Aorta (tissue), 5 donors: ENCODE measurements around the gene ARHGAP22. TPM values are rescaled to one million over a fixed set of nuclear protein-coding genes. Genes with fewer than 3 reads are reported as not detected.

Source experiments
- ATAC-seq: fragments of 200-7000 bp; cut with Tn5 transposase; one replicate; pipeline ENCODE4 v1.9.1; 2022; ENCODE audit warnings: moderate library complexity; ENCODE audit not compliant: low FRiP score
- DNase-seq, 2 donors: peaks; one replicate each; pipeline ENCODE4 v3.0.0-alpha.2; 2020
- H3K27ac ChIP-seq, 2 donors: one replicate each; pipeline ENCODE4 v1.5.1; 2013; ENCODE audit warnings: low read length in 2 of 2, mild to moderate bottlenecking in 2 of 2, moderate library complexity in 2 of 2, control low read depth in 1 of 2, inconsistent platforms in 1 of 2, low read depth in 1 of 2
- H3K27me3 ChIP-seq, 2 donors: one replicate each; pipeline ENCODE4 v1.6.1; 2013; ENCODE audit warnings: control low read depth in 1 of 2, low read length in 1 of 2, mild to moderate bottlenecking in 1 of 2, moderate library complexity in 1 of 2; ENCODE audit not compliant: insufficient read depth in 2 of 2, control insufficient read depth in 1 of 2
- H3K36me3 ChIP-seq, 2 donors: one replicate each; pipeline ENCODE4 v1.6.1; 2013; ENCODE audit warnings: control low read depth in 1 of 2, low read length in 1 of 2, mild to moderate bottlenecking in 1 of 2; ENCODE audit not compliant: insufficient read depth in 2 of 2, control insufficient read depth in 1 of 2
- H3K4me1 ChIP-seq, 2 donors: one replicate each; pipeline ENCODE4 v1.6.1; 2013; ENCODE audit warnings: low read length in 2 of 2, control low read depth in 1 of 2, mild to moderate bottlenecking in 1 of 2, moderate library complexity in 1 of 2; ENCODE audit not compliant: insufficient read depth in 2 of 2, control insufficient read depth in 1 of 2
- H3K4me3 ChIP-seq, 2 donors: one replicate each; pipeline ENCODE4 v1.5.1; 2013; ENCODE audit warnings: low read length in 2 of 2, control low read depth in 1 of 2, mild to moderate bottlenecking in 1 of 2
- H3K9me3 ChIP-seq: one replicate; pipeline ENCODE4 v1.6.1; 2013; ENCODE audit warnings: mild to moderate bottlenecking, low read length; ENCODE audit not compliant: control insufficient read depth
- WGBS, 2 donors: extraction: QIAGEN DNeasy Blood & Tissue Kit; methylation state at CpG; one replicate each; pipeline ENCODE4 v1.1.7; 2013; 5-methylcytosine and 5-hydroxymethylcytosine counted together
- intact Hi-C, 2 donors: fragments of 100-400 bp; cut with DNase I; formaldehyde crosslinking; loops; one replicate each; pipeline versions ENCODE4 v1.14.2 to v1.15.0; 2022
- polyA plus RNA-seq, 2 donors: library from polyadenylated mRNA; stranded (reverse); fragments of 200-250 nt; gene quantifications; one replicate each; pipeline ENCODE4 v1.2.3, GENCODE V29; 2013
- total RNA-seq, 2 donors: library from RNA; stranded (reverse); fragmentation: NEBNext Ultra II Directional; extraction: Animal tissue kit (Norgen Biotek cat#: 25700); gene quantifications; one replicate each; pipeline ENCODE4 v1.2.1, GENCODE V29; 2021
- donor health status: healthy with polysubstance abuse.
- donor health status: Bipolar disorder and iron deficiency.
- donor health status: DM: no; HTN: no; CAD: no.
- donor health status: DM: no; HTN: no; CAD: no.
- donor health status: DM: yes; HTN: yes; CAD: no.

Gene ARHGAP22
- total and polyA plus RNA-seq, 4 donors = 6.1 to 29.1 (median 17.1) TPM

GRCh38 chr10:48459270-48460150 lies 145.4 kb downstream of the ARHGAP22 start:
- Histone ChIP-seq H3K9me3 (no peaks in the 10 kb centered on the region), H3K27ac (no peak overlapping the region), H3K4me3 (no peak overlapping the region), H3K4me1 (no peaks in the 10 kb centered on the region), H3K27me3 (no peaks in the 10 kb centered on the region), H3K36me3 (no peaks in the 10 kb centered on the region)
- intact Hi-C loops = no loop called here
- DNase-seq (peak; percentile 33 to 73), ATAC-seq (no peak)
- WGBS, 2 donors = 91 to 93% methylated on average over 22 to 23 of the region's 23 CpGs

- H3K27me3 ChIP-seq = no peaks in the 10 kb centered on the region
- DNase-seq (peak in 1 of 2 donors; percentile 43), ATAC-seq (no peak)
- no peak overlapping the region for H3K27ac ChIP-seq
- H3K9me3 ChIP-seq = no peaks in the 10 kb centered on the region
- H3K4me1 ChIP-seq = no peaks in the 10 kb centered on the region
- H3K36me3 ChIP-seq = no peaks in the 10 kb centered on the region
- WGBS, 2 donors = 73 to 77% methylated on average over 6 of the region's 6 CpGs
- intact Hi-C loops = no loop called here
- H3K4me3 ChIP-seq = no peak overlapping the region
These were observed 146.2 kb downstream of the ARHGAP22 start for GRCh38 chr10:48458662-48459048.

- no peaks in the 10 kb centered on the region for H3K27me3 ChIP-seq
- H3K27ac ChIP-seq = no peak overlapping the region
- DNase-seq (peak; percentile 20 to 60), ATAC-seq (no peak)
- H3K36me3 ChIP-seq = no peaks in the 10 kb centered on the region
- no peak overlapping the region for H3K4me3 ChIP-seq
- 77 to 80% methylated on average over 5 of the region's 5 CpGs for WGBS, 2 donors
- no peaks in the 10 kb centered on the region for H3K9me3 ChIP-seq
- intact Hi-C loops = no loop called here
- no peaks in the 10 kb centered on the region for H3K4me1 ChIP-seq
These were observed 146.8 kb downstream of the ARHGAP22 start for GRCh38 chr10:48457949-48458661.

- WGBS, 2 donors = 84 to 85% methylated on average over 24 of the region's 24 CpGs
- Histone ChIP-seq H3K27ac (no peak overlapping the region), H3K4me1 (no peaks in the 10 kb centered on the region), H3K27me3 (no peaks in the 10 kb centered on the region), H3K4me3 (no peak overlapping the region), H3K36me3 (no peaks in the 10 kb centered on the region), H3K9me3 (no peaks in the 10 kb centered on the region)
- ATAC-seq (no peak), DNase-seq (peak; percentile 40 to 66)
- intact Hi-C loops = no loop called here
These were observed 147.8 kb downstream of the ARHGAP22 start for GRCh38 chr10:48456808-48457761.

- DNase-seq (peak; percentile 77 to 87), ATAC-seq (no peak)
- Histone ChIP-seq H3K4me1 (no peaks in the 10 kb centered on the region), H3K27me3 (no peaks in the 10 kb centered on the region), H3K9me3 (no peaks in the 10 kb centered on the region), H3K4me3 (no peak overlapping the region), H3K27ac (no peak overlapping the region), H3K36me3 (no peaks in the 10 kb centered on the region)
- intact Hi-C loops = no loop called here
- WGBS, 2 donors = 39 to 53% methylated on average over 9 of the region's 9 CpGs
These were observed 148.5 kb downstream of the ARHGAP22 start for GRCh38 chr10:48456361-48456804.

GRCh38 chr10:48455392-48456151 lies 149.3 kb downstream of the ARHGAP22 start:
- Histone ChIP-seq H3K4me1 (no peaks in the 10 kb centered on the region), H3K4me3 (no peak overlapping the region), H3K9me3 (no peaks in the 10 kb centered on the region), H3K36me3 (no peaks in the 10 kb centered on the region), H3K27me3 (no peaks in the 10 kb centered on the region), H3K27ac (no peak overlapping the region)
- 94 to 95% methylated on average over 15 of the region's 15 CpGs for WGBS, 2 donors
- intact Hi-C loops = no loop called here
- no peak for ATAC-seq
- peak; percentile 36 to 62 for DNase-seq

- H3K27ac ChIP-seq = no peak overlapping the region
- no peak for DNase-seq
- ATAC-seq = no peak
- H3K4me1 ChIP-seq = no peaks in the 10 kb centered on the region
- H3K36me3 ChIP-seq = no peaks in the 10 kb centered on the region
- 94 to 96% methylated on average over 11 of the region's 11 CpGs for WGBS, 2 donors
- intact Hi-C loops = no loop called here
- no peaks in the 10 kb centered on the region for H3K27me3 ChIP-seq
- H3K4me3 ChIP-seq = no peak overlapping the region
- no peaks in the 10 kb centered on the region for H3K9me3 ChIP-seq
These were observed 149.8 kb downstream of the ARHGAP22 start for GRCh38 chr10:48455055-48455391.
